GM10266 (cell line): ENCODE data around the gene IARS1.

Source experiments
- DNase-seq: peaks from one replicate; pipeline ENCODE4 v3.0.0; 2012; ENCODE audit errors: extremely low spot score
- TF ChIP-seq, protein P1 (sequence below): IDR thresholded peaks from 2 replicates; pipeline ENCODE4 v1.5.1; 2012; ENCODE audit warnings: mild to moderate bottlenecking, low read depth; ENCODE audit not compliant: control insufficient read depth, insufficient read depth; ENCODE audit errors: missing control alignments

IARS1 gene

DNA sequence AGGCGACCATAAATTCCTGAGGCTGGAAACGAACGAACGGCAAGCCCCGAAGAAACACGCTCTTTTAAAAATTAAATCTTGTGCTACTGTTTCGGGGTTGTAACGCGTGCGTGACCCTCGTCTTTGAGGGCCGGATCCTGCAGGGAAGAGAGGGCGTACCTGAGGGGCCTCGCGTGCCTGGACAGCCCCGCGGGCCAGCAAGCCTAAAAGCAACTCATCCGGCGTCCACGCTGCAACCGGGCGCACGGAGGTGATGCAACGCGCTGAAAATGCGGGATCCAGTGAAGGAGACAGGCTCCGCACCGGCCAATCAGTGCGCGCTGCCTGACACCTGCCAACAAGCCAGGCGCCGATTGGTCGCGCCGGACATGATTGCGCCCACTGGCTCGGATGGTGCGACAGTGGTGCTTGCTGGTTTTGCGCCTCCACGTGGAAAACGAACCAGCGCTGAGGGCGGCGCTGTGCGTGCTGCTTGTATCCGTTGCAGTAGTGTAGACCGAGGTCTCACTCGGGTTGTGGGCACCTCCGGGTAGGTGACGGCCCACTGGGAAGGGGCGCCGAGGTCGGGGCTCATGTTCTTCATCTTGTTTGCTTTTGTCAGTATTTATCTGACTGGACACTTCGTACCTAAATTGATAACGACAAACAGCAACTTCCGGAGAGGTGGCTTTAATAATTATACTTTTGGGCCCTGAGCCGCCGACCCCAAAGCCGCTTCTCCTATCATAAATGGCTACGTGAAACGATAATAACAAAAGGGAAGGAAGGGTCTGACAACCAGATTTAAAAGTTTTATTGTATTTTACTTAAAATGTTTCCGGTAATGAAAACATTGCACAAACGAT, at the start of gene IARS1:
Gene IARS1, minus strand, starts transcription at position 246 of the 845 bp plus-strand sequence. CDS start 4,278 bp downstream, outside the sequence.
- TF ChIP-seq, protein P1, sequence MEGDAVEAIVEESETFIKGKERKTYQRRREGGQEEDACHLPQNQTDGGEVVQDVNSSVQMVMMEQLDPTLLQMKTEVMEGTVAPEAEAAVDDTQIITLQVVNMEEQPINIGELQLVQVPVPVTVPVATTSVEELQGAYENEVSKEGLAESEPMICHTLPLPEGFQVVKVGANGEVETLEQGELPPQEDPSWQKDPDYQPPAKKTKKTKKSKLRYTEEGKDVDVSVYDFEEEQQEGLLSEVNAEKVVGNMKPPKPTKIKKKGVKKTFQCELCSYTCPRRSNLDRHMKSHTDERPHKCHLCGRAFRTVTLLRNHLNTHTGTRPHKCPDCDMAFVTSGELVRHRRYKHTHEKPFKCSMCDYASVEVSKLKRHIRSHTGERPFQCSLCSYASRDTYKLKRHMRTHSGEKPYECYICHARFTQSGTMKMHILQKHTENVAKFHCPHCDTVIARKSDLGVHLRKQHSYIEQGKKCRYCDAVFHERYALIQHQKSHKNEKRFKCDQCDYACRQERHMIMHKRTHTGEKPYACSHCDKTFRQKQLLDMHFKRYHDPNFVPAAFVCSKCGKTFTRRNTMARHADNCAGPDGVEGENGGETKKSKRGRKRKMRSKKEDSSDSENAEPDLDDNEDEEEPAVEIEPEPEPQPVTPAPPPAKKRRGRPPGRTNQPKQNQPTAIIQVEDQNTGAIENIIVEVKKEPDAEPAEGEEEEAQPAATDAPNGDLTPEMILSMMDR = peak; percentile 54
- DNase-seq = peak; percentile 93

DNA sequence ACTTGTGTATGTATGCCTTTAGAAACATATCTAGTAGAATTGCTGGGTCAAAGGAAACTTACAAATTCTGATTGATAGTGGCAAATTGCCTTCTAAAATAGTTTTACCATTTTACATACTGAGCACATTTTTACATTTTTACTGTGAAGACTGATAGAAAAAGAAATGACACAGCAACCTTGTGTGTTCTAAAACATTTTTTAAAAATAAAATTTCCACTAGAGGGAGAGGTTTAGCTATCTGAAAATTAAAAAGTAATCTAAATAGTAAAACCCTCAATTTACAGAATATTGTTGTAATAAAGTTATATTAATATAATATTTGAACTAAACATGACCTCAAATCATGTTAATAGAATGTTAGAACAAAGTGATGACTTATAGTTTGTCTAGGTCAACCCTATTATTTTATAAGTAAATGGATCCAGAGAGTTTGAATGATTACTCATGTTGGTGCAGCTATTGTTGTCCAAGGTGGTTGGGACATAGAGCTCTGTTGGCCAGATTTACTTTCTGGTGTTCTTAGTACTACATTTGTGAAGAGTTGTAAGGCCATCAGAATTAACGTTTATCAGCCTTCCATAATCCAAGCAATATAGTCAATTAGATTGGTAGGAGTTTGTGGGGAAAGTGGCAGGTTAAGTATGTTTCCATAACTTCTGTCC, 49.5 kb upstream of the IARS1 start:
- DNase-seq = no peak
- TF ChIP-seq, protein P1 = no peak

DNA sequence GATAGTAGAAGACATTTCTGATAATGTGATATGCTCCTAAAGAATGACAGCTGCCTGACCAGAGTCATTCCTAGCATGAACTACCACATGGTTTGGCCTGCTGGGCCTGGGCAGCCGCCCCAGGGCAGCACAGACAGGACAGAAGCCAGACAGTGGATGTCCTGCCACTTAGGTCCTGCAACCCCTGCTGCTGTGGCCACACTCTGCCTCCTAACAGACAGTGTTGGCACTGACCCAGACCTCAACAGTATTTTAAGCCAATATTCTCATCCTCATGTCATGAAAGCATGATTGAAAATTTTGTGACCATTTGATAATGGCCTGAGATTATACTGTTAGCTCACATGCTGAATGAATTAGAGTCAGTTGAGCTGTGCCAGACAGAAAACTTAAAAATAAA, 48.1 kb upstream of the IARS1 start:
- TF ChIP-seq, protein P1 = no peak

DNA sequence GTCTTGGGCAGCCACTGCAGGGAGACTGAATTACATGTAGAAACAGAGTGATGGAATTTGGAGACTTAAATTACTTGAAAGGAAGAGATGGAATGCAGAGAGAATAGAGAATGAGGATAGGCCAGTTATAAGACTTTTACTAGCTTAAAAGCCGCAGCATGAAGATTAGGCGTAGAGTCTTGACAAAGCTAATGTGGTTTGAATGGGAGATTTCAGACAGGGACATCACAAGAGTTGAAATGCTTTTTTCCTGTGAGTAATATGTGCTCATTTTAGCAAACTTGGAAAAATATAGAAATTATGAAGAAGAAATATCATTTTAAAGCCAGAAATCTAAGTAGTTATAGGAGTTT, 39.8 kb upstream of the IARS1 start:
- TF ChIP-seq, protein P1 = no peak
- DNase-seq = no peak

More for the DNA sequence above, 48.1 kb upstream of the IARS1 start:
- DNase-seq = no peak

DNA sequence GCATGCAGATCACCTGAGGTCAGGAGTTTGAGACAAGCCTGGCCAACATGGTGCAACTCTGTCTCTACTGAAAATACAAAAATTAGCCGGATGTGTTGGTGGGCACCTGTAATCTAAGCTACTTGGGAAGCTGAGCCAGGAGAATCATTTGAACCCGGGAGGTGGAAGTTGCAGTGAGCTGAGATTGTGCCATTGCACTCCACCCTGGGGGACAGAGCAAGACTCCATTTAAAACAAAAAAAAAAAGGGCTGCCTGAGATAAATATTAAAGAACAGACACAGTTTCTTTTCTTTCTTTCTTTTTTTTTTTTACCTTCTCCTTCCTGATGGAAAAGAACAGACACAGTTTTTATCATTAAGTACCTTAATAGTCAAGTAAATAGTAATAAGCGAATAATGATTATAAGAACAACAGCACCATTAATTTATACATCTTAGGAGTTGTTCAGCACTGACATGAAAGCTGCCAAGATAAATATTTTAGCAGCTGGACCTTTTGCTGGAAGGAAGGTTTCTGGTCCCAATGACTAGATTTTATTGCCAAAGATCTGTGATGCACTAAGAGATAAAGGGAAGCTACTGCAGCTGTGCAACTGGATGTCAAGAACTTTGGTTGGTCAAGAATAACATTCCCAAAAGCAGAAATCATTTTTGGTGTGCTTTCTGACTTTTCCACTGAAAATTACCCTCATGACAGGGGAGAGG, 39.2 kb upstream of the IARS1 start:
- no peak for DNase-seq
- TF ChIP-seq, protein P1 = no peak

DNA sequence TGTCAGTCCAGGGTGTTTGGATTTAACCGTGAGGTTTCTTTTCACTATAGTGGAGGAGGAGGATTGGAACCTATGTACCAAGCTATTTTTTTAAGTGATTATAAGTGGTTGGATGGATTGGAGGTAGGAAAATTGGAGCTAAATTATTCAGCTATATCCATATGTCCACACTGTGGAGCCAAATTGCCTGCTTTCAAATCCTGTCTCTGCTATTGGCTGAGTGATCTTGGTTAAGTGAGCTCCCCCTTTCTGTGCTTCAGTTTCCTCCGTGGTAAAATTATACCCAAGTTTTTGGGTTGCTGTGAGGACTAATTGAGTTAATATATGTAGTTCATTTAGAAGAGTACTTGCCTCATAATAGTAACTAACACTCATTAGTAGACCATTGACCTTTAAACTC, 34.7 kb upstream of the IARS1 start:
- TF ChIP-seq, protein P1 = peak; percentile 28
- peak; percentile 50 for DNase-seq
